DOHH2 (cell line): ENCODE measurements around the gene PAOX.
"Not testable (repeated sequence)": the region's sequence is repeated elsewhere in the genome, so short reads cannot be mapped to it uniquely, and the experiment has no call there.

Experiments
- H3F3A ChIP-seq: fragments of 200-600 bp; sonication (generic), shearing (Covaris generic); 2 replicates; pipeline ENCODE4 v1.6.0; 2016; ENCODE audit warnings: antibody characterized with exemption, mild to moderate bottlenecking; ENCODE audit not compliant: control insufficient read depth, insufficient read depth
- H3K27ac ChIP-seq: fragments of 200-600 bp; sonication (generic); 2 replicates; pipeline ENCODE4 v1.5.1; 2014; ENCODE audit warnings: low read depth, mild to moderate bottlenecking, low read length, moderate library complexity
- H3K27me3 ChIP-seq: fragments of 200-600 bp; sonication (generic); 2 replicates; pipeline ENCODE4 v1.6.1; 2014; ENCODE audit warnings: mild to moderate bottlenecking, low read length, mixed read lengths; ENCODE audit not compliant: control insufficient read depth
- H3K36me3 ChIP-seq: fragments of 200-600 bp; sonication (generic); 2 replicates; pipeline ENCODE4 v1.6.1; 2014; ENCODE audit warnings: mild to moderate bottlenecking, low read length, moderate library complexity, mixed read lengths; ENCODE audit not compliant: control insufficient read depth
- H3K4me1 ChIP-seq: fragments of 200-600 bp; sonication (generic); 2 replicates; pipeline ENCODE4 v1.6.1; 2014; ENCODE audit warnings: mild to moderate bottlenecking, low read length, mixed read lengths; ENCODE audit not compliant: control insufficient read depth
- H3K4me2 ChIP-seq: fragments of 200-600 bp; sonication (generic); 2 replicates; pipeline ENCODE4 v1.6.0; 2014; ENCODE audit warnings: mild to moderate bottlenecking, low read length, moderate library complexity
- H3K4me3 ChIP-seq: fragments of 200-600 bp; sonication (generic); 2 replicates; pipeline ENCODE4 v1.5.1; 2014; ENCODE audit warnings: mild to moderate bottlenecking, low read length, mixed read lengths
- H3K79me2 ChIP-seq: fragments of 200-600 bp; sonication (generic); 2 replicates; pipeline ENCODE4 v1.6.1; 2014; ENCODE audit warnings: mild to moderate bottlenecking, low read length, mixed read lengths; ENCODE audit not compliant: control insufficient read depth
- H3K9me2 ChIP-seq: fragments of 200-600 bp; sonication (generic); replicated peaks from 2 replicates; pipeline ENCODE4 v1.6.1; 2014; ENCODE audit warnings: mild to moderate bottlenecking, low read length, mixed read lengths; ENCODE audit not compliant: control insufficient read depth
- H3K9me3 ChIP-seq: fragments of 200-600 bp; sonication (generic); 2 replicates; pipeline ENCODE4 v1.6.1; 2014; ENCODE audit warnings: antibody characterized with exemption, low read length, mixed read lengths; ENCODE audit not compliant: control insufficient read depth, insufficient read depth
- H4K20me1 ChIP-seq: fragments of 200-600 bp; sonication (generic); 2 replicates; pipeline ENCODE4 v1.6.0; 2014; ENCODE audit warnings: low read depth, mild to moderate bottlenecking, antibody characterized with exemption, low read length, moderate library complexity; ENCODE audit not compliant: control insufficient read depth, insufficient read depth
- EZH2phosphoT487 ChIP-seq: fragments of 200-600 bp; sonication (generic); IDR thresholded peaks from 2 replicates; pipeline ENCODE4 v1.6.1; 2017; ENCODE audit warnings: borderline replicate concordance, mild to moderate bottlenecking, antibody characterized with exemption, low read length, moderate library complexity, mixed read lengths
- TF ChIP-seq, protein P1 (sequence below): fragments of 200-600 bp; sonication (generic); IDR thresholded peaks from one replicate; pipeline ENCODE4 v1.5.1; 2014; ENCODE audit warnings: antibody characterized with exemption, mild to moderate bottlenecking, low read depth, low read length; ENCODE audit not compliant: poor library complexity, severe bottlenecking

The PAOX gene

GRCh38 chr10:133421336-133422222 lies 42.5 kb downstream of the PAOX start:
- H3K27me3 ChIP-seq = no peaks in the 10 kb centered on the region
- no peaks in the 10 kb centered on the region for H3K9me3 ChIP-seq
- H3K79me2 ChIP-seq = no peaks in the 10 kb centered on the region
- no peaks in the 10 kb centered on the region for H3F3A ChIP-seq
- TF ChIP-seq, protein P1, sequence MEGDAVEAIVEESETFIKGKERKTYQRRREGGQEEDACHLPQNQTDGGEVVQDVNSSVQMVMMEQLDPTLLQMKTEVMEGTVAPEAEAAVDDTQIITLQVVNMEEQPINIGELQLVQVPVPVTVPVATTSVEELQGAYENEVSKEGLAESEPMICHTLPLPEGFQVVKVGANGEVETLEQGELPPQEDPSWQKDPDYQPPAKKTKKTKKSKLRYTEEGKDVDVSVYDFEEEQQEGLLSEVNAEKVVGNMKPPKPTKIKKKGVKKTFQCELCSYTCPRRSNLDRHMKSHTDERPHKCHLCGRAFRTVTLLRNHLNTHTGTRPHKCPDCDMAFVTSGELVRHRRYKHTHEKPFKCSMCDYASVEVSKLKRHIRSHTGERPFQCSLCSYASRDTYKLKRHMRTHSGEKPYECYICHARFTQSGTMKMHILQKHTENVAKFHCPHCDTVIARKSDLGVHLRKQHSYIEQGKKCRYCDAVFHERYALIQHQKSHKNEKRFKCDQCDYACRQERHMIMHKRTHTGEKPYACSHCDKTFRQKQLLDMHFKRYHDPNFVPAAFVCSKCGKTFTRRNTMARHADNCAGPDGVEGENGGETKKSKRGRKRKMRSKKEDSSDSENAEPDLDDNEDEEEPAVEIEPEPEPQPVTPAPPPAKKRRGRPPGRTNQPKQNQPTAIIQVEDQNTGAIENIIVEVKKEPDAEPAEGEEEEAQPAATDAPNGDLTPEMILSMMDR = no peak
- TF ChIP-seq EZH2phosphoT487 = no peak
- no peak overlapping the region for H3K27ac ChIP-seq
- H3K4me2 ChIP-seq = no peak overlapping the region
- H3K4me3 ChIP-seq = no peak overlapping the region
- H3K9me2 ChIP-seq = no peaks in the 10 kb centered on the region
- no peaks in the 10 kb centered on the region for H3K4me1 ChIP-seq
- H3K36me3 ChIP-seq = peaks cover 26% of the 10 kb centered on the region
- H4K20me1 ChIP-seq = no peaks in the 10 kb centered on the region

DNA sequence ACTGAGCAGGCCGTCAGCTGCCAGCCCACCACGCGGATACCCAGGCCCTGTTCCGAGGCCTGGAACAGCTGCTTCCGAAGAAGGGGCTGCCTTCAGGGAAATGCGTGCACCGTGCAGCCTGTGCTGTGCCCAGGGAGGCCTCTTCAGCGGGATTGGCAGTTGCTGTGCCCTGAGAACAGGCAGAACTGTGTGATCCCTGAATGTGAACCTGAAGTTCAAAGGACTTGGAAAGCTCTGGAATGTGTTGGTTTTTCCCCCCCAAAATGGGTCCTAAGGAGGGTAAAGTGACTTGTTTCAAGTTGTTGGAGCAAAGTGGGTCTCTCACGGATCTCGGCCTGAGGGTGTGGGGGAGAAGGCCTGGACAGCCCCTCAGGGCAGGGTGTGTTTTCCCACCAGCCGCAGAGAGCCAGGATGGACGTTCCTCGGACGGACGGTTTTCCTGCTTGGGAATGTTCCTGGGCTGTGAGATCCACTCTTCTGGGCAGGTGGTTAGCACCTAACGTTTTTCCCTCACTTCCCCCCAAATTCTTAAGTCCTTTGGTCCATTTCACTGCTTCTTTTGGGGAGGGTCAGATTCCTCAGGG lies 43.3 kb downstream of the PAOX start:
- no peaks in the 10 kb centered on the region for H3K4me1 ChIP-seq
- no peaks in the 10 kb centered on the region for H3F3A ChIP-seq
- H3K27ac ChIP-seq = no peak overlapping the region
- no peaks in the 10 kb centered on the region for H3K27me3 ChIP-seq
- no peak for TF ChIP-seq EZH2phosphoT487
- TF ChIP-seq, protein P1 = no peak
- H4K20me1 ChIP-seq = no peaks in the 10 kb centered on the region
- no peaks in the 10 kb centered on the region for H3K9me2 ChIP-seq
- H3K79me2 ChIP-seq = no peaks in the 10 kb centered on the region
- H3K4me2 ChIP-seq = no peak overlapping the region
- no peak overlapping the region for H3K4me3 ChIP-seq
- peaks cover 26% of the 10 kb centered on the region for H3K36me3 ChIP-seq
- H3K9me3 ChIP-seq = no peaks in the 10 kb centered on the region

DNA sequence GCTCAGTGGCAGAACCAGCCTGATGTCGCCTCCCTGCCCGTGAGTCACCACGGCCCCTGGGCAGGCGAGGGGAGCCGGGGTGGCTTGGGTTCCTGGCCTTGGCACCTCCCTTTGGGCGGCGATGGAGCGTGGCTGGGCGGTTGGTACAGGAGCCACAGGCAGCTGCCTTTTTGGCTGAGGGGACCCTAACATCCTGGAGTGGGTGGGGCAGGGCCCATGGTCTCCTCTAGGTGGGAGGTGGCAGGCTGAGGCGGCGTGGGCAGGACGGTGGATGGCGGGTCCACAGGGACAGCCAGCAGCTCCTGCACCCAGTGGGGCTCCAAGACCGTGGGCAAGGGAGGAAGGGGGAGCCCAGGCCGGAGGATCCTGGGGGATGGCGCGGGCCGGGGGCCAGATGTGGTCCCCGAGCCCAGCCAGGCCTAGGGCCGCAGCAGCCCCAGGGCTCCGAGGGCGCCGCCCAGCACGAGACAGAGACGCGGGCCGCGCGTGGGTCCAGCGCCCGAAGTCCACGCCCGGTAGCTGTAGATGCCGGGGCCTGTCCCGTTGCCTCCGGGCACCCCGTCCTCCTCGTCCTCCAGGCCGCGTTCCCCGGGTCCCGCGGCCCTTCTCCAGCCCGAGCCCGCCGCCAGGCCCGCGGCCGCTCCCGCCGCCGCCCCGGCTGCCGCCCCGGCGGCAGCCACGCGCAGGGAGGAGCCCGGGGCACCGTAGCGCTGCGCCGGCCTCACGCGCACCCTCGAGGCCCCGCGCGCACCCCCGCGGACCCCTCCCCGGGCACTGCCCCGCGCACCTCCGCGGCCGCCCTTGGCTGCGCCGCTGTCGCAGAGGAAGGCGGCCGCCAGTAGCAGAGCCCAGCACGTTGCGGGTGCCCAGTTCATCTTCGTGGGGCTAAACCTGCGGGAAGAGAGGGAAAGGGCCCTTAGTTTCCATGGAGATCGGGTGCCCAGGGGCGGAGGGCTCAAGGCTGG lies 44.0 kb downstream of the PAOX start:
- Histone ChIP-seq H3K79me2 (no peaks in the 10 kb centered on the region), H3K4me2 (no peak overlapping the region), H4K20me1 (no peaks in the 10 kb centered on the region), H3K9me3 (no peaks in the 10 kb centered on the region), H3K27me3 (no peaks in the 10 kb centered on the region), H3K27ac (no peak overlapping the region), H3K4me1 (no peaks in the 10 kb centered on the region), H3K36me3 (peaks cover 26% of the 10 kb centered on the region), H3K4me3 (no peak overlapping the region), H3K9me2 (no peaks in the 10 kb centered on the region), H3F3A (no peaks in the 10 kb centered on the region)
- no peak for TF ChIP-seq EZH2phosphoT487
- TF ChIP-seq, protein P1 = no peak

- not testable (repeated sequence) for H3K27me3 ChIP-seq, H3K4me1 ChIP-seq, H3K4me2 ChIP-seq, H3F3A ChIP-seq, H3K4me3 ChIP-seq, H3K79me2 ChIP-seq, H3K9me2 ChIP-seq, H4K20me1 ChIP-seq, H3K9me3 ChIP-seq, H3K27ac ChIP-seq
- H3K36me3 ChIP-seq = peaks cover 22% of the 10 kb centered on the region
These were observed 45.0 kb downstream of the PAOX start for GRCh38 chr10:133424102-133424501.

DNA sequence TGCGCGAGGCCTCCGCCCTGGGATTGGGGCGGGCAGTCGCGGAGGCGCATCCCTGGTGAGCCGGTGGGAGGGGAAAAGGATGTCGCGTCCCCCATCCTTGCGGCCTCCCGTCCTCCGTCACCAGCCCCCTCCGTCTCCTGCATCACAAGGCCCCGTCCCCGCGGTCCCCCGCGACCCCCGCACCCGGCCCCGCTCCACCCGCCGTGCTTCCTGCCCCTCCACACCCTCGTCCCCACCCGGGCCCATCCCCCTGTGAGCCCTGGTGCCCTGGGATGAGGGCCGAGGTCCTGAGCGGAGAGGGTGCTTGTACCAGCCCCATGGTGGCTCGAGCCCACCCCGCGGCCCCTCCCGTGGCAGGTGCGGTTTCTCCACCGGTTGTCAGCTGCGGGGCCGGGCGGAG lies 45.5 kb downstream of the PAOX start, which contains the start of gene SPRN:
TSS of gene SPRN (minus strand) at position 25 of the 400 bp plus-strand sequence. CDS start 944 bp downstream, outside the sequence.
- H3K4me2 ChIP-seq, H3K27ac ChIP-seq, H4K20me1 ChIP-seq, H3K9me3 ChIP-seq, H3K9me2 ChIP-seq, H3K4me3 ChIP-seq, H3F3A ChIP-seq, H3K4me1 ChIP-seq, H3K27me3 ChIP-seq, H3K79me2 ChIP-seq: not testable (repeated sequence)
- H3K36me3 ChIP-seq = peaks cover 17% of the 10 kb centered on the region
